ENCODE measurements around the gene SOX2.

The SOX2 gene

DNA sequence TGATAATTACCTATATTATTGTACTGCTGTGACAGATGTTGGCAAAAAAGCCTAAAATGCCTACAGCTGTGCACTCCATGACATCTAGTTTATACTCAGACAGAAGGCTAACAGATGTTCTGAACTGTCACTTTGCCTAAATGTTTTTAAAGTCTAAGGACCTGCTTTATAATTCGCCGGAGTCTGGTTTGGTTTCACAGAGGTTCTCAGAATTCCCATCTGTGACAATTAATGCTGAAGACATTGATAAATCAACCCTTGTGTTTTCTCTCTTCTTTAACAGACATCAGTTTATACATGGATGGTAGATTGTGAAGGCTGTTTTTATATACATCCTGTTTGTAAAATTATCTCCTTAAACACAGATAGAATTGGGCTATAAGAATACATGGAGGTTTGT lies 19.8 kb upstream of the SOX2 start:
- H3K4me3 ChIP-seq (ENCODE audit: low read depth, low read length), result no peak overlapping the region
- CTCF ChIA-PET, result no interaction called here
- DNase-seq (ENCODE audit: low read depth, low spot score), result no peak
- POLR2A ChIA-PET, result no interaction called here
- TF ChIP-seq, protein P1, sequence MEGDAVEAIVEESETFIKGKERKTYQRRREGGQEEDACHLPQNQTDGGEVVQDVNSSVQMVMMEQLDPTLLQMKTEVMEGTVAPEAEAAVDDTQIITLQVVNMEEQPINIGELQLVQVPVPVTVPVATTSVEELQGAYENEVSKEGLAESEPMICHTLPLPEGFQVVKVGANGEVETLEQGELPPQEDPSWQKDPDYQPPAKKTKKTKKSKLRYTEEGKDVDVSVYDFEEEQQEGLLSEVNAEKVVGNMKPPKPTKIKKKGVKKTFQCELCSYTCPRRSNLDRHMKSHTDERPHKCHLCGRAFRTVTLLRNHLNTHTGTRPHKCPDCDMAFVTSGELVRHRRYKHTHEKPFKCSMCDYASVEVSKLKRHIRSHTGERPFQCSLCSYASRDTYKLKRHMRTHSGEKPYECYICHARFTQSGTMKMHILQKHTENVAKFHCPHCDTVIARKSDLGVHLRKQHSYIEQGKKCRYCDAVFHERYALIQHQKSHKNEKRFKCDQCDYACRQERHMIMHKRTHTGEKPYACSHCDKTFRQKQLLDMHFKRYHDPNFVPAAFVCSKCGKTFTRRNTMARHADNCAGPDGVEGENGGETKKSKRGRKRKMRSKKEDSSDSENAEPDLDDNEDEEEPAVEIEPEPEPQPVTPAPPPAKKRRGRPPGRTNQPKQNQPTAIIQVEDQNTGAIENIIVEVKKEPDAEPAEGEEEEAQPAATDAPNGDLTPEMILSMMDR (IDR thresholded peaks at IDR 0.05; ENCODE audit: insufficient read depth, low read length, missing control alignments), result no peak

DNA sequence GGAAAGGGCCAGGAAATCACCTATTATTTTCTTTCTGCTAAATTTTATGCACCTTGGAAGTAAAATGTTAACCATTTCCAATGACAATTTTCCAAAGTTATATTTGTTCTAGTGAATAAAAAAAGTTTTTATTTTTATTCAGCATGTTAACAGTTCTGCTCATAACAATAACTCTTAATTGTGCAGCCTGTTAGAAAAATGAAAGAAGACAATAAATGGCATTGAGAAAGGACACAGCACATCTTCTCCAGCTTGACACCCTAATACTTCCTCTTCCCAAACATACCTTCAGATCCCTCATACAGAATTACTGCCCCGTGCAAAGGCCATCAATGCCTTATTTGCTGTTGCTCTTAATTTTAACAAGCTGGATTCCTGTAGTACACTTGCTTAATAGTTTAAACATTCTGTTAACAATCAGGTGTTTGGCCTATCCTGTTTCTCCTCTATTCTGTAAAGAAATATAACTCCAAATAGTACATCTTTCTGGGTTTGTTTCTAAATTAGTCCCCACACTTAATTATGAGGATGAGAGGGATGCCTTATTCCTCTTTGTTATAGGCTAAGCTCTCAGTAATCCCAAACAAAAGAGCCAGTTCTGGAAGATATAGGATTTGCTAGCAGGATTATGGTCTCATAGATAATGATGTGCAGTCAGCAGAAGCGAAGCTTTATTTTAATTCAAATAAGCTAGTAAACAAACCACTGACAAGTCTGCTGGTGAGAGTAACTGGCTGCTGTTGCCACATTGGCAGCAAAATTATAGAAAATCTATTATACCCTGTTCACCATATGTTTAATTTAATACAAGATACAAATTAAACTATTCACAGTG lies 19.2 kb upstream of the SOX2 start:
- DNase-seq (ENCODE audit: low read depth, low spot score), result no peak
- POLR2A ChIA-PET, result no interaction called here
- no peak overlapping the region for H3K4me3 ChIP-seq (ENCODE audit: low read depth, low read length)
- TF ChIP-seq, protein P1 (IDR thresholded peaks at IDR 0.05; ENCODE audit: insufficient read depth, low read length, missing control alignments), result no peak
- CTCF ChIA-PET, result interaction anchor here (1.0 to 1.1 kb wide), 2 partner anchors 9 to 366 kb away, joined by 3 to 8 read pairs; no protein-coding TSS in a partner anchor

DNA sequence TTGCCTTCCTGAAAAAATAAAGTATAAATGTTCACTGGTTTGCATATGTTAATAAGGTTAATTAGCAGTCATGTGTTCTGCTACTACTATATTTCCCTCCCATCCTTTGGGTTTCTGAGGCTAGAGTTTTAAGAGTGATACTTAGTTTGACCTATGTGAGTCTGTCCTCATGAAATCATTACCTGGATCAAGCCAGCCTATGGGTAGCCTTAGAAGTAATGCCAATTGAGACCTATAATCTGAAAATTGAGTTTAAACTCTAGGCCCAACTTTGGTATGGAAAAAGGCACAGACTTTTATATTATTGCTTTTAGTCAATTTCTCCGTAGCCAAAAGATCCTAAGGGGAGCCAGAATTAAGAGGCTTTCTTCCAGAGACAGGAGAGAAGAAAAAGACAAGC lies 18.4 kb upstream of the SOX2 start:
- TF ChIP-seq, protein P1 (IDR thresholded peaks at IDR 0.05; ENCODE audit: insufficient read depth, low read length, missing control alignments), result no peak
- CTCF ChIA-PET, result interaction anchor here (1.0 to 1.1 kb wide), 2 partner anchors 9 to 367 kb away, joined by 3 to 8 read pairs; no protein-coding TSS in a partner anchor
- no peak overlapping the region for H3K4me3 ChIP-seq (ENCODE audit: low read depth, low read length)
- POLR2A ChIA-PET, result no interaction called here
- no peak for DNase-seq (ENCODE audit: low read depth, low spot score)

DNA sequence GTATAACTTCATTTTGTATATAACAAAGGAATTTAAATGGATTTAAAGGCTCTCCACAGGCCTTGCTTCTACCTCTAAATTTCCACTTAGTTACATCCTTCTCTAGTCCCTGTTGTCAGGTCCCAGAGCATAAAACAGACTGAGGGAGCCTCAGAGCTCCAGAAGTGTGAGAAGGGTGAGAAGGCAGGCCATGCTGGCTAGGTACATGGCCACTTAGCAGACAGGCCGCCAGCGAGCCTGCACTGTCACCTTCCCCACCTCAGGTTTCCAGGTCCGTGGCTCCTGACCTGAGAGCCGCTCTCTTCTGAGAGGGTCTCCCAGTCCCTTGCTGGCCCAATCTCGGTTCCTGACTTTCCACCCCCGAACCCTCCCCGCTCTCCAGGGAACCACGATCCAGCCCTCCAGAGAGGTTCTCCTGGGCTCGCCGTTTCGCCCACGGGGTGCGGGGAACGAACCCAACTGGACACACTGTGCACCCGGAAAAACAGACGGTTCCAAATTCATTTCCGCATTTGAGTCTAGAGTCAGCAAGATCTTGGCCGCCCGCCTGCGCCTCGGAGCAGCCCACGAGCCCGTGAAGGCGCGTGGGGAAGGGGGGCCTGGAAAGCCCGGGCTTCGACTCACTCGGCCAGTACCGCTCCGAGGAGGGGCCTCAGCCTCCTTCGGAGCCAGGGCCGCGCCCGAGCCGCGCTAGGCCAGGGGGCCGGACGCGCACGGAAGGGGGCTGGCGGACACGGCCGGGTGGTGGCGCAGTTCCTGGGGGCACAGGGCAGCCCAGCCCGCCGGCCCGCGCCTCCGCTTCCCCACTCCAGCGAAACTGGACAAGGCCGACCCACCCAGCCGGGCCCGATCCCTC lies 16.7 kb upstream of the SOX2 start:
- ChIA-PET CTCF (no interaction called here), POLR2A (no interaction called here)
- TF ChIP-seq, protein P1 (IDR thresholded peaks at IDR 0.05; ENCODE audit: insufficient read depth, low read length, missing control alignments), result no peak
- H3K4me3 ChIP-seq (ENCODE audit: low read depth, low read length), result no peak overlapping the region; the same call in 1 of the 2 replicates
- DNase-seq (ENCODE audit: low read depth, low spot score), result no peak

DNA sequence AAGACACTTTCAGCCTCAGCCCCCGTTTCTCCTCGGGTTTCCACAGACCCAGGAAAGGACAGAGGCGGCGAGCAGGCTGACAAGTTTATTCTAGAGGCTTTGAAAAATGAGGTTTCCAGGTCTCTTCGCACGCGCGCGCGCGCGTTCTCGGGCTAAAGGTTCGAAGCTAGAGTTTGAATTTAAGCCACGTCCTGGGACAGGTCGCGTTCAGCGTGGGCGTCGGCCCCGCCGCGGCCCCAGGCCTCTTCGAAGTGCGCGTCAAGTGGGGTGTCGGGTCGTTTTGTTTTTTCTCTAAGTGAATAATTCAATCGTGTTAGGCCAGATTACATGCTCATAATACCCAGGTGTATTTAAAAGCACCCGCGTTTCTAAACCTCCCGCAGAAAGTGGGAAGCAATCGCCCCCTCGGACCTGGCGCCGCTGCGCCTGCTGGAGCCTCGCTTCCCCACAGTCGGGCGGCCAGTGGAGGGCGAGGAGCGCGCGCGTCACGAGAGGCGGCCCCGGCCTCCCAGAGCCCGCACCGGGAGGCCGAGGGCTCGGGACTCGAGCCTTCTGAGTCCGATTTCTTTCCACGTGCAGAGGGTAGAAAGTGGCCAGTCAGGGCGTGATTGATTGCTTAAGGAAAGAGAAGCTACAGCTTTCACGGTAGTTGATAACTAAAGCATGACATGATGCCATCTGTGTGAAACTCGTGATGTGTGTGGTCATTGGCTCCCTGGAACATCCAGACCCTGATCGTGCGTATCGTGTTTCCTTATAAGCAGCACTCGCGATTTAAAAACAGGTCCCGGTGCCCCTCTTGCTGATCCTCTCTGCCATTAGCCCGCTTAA lies 15.8 kb upstream of the SOX2 start:
- POLR2A ChIA-PET, result no interaction called here
- peak overlapping the region; percentile 3; the same call in 1 of the 2 replicates for H3K4me3 ChIP-seq (ENCODE audit: low read depth, low read length)
- CTCF ChIA-PET, result no interaction called here
- TF ChIP-seq, protein P1 (IDR thresholded peaks at IDR 0.05; ENCODE audit: insufficient read depth, low read length, missing control alignments), result no peak
- no peak for DNase-seq (ENCODE audit: low read depth, low spot score)
